HS-27A (cell line): ENCODE results near the gene RPL29.

Source experiments
- DNase-seq: peaks from one replicate; pipeline ENCODE4 v3.0.0-alpha.2; 2012; ENCODE audit warnings: low read depth, missing footprints

Gene RPL29

DNA sequence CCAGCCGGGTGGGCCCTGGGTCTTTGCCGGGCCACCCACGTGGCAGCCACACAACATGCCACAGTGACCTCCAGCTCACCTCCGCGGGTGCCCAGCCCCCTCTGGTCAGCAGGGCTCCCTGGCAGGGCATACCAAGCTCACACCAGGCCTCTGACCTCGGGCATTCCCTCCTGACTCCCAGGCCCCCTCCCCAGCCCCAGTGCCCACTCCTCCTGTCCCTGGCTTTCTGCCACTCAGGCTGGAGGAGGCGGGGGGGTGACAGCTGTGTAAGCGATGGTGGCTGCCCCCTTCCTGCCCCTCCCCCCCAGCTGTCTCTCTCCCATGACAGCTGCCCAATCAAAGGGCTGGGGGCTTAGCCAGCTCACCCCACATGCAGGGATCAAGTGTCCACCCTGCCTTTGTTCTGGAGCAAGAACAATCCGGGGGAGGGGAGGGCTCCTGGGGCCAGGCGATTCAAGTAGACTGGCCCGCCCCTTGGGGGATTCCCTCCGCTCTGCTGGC is 31.7 kb downstream of the RPL29 start:
- DNase-seq, result no peak

DNA sequence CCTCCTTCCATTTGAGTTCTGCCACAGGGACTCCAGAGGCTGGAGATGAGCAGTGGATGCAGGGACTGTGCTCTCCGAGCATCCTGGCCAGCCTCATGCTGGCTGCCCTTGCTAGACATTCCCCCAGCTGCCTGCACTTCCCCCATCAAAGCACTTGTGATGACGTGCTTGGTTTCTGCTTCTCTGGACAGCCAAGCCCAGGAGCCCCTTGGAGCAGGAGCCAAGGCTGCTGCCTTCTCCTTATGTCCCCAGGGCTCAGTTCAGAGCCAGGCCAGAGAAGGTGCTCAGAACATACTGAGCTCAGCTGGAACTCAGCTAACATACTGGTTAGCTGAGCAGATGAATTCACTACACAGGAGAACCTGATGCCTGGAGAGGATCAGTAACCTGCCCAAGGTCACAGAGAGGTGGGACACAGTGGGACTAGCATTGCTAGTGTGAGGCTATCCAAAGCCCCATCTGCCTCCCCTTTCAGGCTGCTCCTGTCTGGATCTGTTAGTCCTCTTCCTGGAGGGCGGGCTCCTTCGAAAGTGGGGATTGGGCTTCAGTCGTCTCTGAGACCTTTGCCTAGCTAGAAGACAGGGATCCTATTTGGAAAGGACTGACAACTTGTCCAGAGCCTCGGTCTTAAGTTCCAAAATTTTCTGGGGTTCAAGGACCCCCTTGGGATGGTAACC is 32.7 kb downstream of the RPL29 start:
- DNase-seq, result no peak

DNA sequence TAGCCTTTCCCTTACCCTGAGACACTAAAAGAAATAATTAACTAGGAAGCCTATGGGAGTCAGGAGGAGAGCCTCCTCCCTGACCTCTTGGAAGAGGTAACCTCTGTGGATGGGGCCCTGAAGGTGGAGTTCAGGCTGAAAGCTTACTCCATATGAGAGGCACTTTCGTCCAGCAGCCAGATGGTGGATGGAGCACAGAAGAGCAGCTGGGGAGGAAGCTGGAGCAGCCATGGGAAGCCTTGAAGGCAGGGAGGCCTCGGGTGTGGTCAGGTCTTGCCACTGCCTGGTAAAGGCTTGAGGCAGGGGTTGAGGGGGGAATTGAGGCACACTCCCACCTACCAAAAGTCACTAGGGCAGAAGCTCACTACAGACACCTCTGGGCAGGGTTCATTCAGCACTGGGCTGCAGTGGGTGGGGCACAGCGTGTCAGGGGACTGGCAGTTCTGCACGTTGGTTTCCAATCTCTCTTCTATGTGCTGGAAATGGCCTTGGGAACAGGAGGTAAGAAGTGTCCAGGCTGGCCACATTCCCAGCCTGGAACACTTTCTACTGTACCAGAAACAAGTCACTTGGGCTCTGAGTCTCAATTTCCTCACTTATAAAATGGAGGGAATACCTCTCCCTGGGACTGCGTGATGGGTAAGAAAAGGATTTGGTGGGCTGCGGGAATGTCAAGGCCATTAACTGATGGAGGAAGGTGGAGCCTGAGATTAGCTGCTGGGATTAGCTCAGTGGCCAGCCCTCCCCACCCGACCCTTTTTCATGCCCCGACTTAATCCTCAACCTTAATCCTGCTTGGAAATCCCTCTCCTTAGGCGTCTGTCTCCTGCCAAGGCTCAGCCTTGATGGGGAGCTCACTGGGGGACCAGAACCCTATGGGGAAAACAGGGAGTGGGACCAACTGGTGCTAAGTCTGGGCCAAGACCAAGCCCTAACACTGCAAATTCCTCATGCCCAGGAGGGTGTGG is 33.8 kb downstream of the RPL29 start:
- no peak for DNase-seq

DNA sequence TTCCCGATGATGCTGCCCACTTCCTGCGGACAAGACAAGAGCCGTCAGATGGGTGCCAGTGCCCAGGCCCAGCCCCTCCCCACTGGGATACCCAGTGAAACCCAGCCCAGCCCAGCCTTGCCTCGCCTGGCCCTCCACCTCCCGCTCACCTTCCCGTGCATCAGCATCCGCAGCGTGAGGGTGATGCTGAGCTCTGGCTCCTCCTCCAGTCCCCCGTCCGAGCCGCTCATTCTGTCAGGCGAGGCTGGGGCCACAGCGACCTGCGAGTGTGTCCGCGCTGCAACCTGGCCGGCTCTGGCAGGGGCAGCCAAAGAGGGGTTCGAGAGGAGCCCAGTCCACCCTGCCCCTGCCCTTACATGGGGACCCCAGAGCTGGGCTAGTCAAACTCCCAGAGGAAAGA is 34.7 kb downstream of the RPL29 start:
- DNase-seq, result no peak

DNA sequence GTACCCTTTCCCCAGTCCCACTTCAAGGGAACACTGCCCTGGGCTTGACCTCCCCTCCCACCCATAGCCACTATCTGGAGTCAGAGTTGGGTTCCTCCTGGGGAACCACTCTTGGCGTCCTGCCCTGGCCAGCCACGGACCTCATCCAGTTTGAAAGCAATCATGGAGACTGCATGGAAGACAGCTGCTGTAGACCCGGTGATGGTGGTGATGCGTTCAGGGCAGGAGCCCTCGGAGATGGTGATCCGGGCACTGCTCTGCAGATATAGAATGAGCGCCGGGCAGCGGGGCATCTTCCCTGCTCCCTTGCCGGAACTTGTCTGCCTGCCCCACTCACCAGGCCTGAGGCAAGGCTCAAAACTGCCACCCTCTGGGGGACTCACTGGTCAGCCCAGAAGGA is 35.3 kb downstream of the RPL29 start:
- DNase-seq, result no peak

DNA sequence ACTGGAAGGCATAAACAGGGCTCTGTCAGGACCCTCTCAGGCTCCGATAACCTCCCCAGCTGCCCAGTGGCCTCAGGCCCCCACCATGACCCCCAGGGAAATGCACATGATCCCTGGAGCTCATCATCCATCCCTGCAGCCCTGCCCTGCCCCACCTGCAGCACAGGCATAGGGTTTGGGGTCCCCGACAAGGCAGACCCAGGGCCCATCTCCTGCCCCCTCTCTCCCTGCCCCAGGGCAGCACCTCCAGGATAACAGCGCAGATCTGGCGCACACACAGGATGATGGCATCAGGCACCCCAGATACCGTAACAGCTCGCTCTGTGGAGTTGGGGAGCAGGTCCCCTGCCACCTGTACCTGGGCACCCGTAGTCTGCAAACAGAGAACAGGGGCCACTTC is 36.0 kb downstream of the RPL29 start:
- DNase-seq, result no peak

DNA sequence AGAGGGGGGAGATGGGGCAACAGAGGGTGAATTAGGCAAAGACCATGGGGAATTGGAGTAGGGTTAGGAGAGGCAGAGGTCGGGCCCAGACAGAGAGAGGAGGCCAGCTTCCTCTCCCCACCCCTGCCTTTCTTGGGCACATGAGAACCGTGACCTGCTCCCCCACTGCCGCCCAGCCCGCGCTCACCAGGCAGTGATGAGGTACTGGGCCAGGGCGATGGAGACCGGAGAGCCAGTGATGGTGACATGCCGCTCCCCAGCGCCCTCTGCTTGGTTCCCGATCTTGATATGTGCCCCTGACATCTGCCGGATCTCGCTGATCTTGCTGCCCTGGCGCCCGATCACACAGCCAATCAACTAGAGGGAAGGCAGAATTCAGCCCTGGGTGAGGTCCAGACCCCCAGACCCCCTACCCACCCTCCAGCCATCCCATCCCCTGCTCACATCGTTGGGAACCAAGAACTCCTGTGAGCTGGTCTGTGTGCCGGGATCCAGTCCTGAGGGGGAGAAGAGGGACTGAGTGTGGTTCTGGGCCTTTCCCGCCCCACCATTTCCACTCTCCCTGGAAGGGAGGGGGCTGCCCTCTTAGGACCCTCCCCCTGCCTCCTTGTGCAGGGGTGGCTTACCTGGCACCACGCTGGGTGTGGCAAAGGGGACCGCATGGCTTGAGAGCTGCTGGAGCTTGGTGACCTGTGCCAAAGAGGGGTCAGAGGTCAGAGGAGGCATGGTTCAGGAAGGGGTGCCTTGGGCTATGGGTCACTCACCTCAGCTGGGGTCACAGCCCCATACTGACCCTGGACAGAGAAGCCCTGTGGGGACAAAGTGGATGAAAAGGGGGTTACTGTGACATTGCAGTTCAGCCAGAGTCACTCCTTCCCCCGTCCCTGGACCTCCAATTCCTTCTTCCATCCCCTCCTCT is 36.8 kb downstream of the RPL29 start:
- DNase-seq, result no peak

DNA sequence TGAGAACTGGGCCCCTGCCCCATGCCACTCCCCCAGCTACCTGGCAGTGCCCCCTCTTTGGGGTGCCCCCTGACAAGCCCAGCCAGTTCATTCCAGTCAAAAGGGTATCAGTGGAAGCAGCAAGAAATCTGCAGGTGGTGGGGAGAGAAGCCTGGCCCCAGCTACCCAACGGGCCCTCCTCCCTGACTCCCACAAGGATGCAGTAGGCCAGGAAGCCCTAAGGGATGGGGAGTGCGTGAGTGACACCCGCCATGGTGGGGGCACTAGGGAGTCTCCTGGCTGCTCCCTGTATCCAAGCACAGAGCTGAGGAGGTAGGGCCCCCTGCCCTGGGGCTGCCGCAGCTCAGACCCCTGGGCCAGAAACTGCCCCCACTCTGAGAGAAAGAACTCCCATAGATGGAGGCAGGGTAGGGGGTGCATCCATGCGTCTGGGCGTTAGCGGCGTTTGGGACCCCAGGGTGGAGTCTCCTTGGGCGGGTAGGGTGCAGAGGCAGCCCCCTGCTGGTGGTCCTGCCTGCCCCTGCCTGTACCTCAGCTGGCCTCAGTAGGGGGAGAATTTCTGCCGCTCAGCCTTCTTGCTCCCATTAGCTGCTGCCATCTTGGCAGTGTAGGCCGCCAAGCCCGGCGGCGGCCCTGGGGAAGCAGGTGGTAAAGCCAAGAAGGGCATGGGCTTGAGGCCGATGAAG is 38.0 kb downstream of the RPL29 start:
- DNase-seq, result no peak

DNA sequence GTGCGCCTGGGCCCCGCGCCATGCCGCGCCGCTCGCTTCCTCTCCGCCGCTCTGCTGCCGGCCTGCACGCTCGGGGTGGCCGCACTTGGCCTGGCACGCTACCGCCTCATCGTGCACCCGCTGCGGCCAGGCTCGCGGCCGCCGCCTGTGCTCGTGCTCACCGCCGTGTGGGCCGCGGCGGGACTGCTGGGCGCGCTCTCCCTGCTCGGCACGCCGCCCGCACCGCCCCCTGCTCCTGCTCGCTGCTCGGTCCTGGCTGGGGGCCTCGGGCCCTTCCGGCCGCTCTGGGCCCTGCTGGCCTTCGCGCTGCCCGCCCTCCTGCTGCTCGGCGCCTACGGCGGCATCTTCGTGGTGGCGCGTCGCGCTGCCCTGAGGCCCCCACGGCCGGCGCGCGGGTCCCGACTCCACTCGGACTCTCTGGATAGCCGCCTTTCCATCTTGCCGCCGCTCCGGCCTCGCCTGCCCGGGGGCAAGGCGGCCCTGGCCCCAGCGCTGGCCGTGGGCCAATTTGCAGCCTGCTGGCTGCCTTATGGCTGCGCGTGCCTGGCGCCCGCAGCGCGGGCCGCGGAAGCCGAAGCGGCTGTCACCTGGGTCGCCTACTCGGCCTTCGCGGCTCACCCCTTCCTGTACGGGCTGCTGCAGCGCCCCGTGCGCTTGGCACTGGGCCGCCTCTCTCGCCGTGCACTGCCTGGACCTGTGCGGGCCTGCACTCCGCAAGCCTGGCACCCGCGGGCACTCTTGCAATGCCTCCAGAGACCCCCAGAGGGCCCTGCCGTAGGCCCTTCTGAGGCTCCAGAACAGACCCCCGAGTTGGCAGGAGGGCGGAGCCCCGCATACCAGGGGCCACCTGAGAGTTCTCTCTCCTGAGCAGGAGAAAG is 39.6 kb downstream of the RPL29 start:
- no peak for DNase-seq

DNA sequence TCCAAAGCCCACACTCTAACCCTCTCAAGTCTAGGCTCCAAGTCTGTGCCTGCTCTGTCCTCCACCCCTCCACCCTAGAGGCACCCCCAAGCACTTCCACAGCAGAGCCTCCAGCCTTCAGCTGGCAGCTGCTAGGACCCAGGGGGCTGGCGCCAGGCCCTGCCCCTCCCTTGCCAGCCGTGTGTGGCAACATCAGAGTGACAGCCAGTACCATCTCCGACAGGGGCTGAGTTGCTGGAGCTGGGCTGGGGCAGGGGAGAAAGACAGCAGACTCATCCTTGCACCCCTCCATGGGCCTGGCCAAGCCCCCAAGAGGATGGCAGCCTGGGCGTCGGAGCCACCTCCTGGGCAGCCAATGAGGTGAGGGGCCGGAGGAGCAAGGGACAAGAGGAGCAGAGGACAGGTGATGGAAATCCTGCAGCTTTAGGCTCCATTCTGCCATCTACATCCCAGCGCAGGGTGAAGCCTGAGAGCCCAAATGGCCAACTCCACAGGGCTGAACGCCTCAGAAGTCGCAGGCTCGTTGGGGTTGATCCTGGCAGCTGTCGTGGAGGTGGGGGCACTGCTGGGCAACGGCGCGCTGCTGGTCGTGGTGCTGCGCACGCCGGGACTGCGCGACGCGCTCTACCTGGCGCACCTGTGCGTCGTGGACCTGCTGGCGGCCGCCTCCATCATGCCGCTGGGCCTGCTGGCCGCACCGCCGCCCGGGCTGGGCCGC is 40.4 kb downstream of the RPL29 start, which contains the start of gene GPR62:
GPR62 (plus strand) TSS at position 207 of the 718 bp plus-strand sequence; CDS start at position 479, 272 bp downstream.
- no peak for DNase-seq

DNA sequence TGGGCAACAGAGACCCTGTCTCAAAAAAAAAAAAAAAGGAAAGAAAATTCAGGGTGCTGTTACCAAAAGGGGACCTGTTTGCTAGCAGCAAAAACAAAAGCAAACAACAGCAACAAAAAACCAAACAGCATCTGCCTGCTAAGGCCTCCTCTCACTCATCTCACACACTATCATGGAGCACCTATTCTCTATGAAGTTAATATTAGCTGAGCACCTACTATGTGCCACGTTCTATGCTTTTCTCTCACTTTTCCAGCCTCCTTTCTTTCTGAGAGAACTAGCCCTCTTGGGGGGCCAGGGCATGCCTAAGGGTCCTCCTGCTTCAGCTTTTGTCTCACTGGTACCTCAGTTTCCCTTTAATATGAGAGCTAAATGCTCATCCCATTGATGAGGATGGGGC is 41.0 kb downstream of the RPL29 start:
- no peak for DNase-seq

DNA sequence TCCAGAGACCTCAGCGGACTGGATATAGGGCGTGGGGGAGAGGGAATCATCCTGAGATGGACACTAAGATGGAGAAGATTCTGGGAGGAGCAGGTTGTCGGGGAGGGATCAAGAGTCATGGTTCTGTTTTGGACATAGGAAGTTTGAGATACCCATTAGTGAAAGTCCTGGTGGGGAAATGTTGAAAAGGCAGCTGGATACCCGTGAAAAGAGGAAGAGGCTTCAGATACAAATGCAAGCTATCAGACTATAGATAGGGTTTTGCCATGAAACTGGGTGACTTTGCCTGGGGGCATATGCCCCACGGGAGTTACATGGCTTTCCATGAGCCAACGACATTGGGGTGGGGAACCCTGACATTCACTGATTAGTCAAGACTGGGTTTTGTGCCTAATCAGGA is 41.6 kb downstream of the RPL29 start:
- no peak for DNase-seq

DNA sequence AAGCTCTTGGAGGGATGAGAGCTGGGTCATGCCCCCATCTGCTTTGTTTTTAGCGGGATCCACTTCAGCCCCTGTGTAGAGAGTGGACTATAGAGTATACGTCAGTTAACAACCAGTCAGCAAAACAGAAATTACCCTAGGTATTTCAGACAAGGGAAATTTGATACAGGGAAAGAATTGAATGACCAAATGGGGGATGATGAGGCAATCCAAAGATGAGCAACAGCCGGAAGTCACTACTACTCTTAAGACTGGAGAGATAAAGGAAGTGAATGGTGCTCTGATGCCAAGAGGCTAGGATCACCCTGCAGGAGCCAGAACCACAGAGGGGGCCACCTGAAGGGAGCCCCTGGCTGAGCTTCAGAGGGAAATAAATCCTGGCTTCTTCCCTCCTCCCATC is 42.2 kb downstream of the RPL29 start:
- no peak for DNase-seq

DNA sequence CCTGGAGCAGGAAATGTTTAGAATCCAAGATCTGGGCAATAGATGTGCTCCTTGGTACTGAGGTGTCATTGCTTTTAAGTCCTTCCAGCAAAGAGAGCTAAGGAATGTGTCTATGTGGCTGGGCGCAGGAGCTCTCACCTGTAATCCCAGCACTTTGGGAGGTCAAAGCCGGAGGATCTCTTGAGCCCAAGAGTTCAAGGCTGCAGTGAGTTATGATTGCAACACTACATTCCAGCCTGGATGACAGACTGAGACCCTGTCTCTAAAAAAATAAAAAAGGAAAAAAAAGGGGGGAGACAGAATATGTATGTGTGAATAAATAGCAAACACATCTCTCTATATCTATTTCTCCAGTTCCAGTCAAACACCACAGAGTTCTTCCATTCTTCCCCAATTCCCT is 44.8 kb downstream of the RPL29 start:
- no peak for DNase-seq

DNA sequence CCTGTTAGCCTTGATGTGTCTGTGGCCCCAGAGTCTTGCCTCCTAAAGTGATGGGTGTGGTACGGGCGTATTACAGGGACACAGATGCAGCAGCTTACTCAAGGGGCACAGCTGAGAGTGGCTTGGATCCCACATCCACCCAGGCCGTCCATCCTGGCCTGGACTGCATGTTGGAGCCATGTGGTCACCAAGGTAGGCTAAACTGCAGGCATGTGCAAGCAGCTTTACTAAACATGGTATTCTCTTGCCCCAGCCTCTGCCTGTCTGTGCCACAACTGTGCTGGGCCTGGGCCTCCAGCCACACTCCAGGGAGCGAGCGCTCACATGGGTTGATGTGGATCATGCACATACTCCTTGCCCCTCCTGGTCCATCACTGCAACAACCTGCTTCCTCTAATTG is 46.6 kb downstream of the RPL29 start:
- DNase-seq, result no peak

DNA sequence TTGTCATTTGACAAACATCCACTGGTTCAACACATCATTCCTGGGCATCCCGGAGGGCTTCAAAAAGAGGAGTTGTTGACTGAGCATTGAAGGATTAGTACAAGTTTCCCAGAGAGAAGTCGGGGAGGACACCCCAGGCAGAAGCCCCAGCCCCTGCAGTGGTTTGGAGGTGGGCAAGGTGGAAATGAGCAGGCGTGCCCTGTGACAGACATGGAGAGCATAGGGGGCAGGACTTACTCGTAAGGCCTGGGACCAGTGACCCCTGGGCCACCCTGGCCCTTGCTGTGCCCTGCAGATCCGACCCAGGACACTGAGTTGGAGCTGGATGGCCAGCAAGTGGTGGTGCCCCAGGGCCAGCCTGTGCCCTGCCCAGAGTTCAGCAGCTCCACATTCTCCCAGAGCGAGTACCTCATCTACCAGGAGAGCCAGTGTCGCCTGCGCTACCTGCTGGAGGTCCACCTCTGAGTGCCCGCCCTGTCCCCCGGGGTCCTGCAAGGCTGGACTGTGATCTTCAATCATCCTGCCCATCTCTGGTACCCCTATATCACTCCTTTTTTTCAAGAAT is 47.6 kb downstream of the RPL29 start:
- DNase-seq, result no peak

DNA sequence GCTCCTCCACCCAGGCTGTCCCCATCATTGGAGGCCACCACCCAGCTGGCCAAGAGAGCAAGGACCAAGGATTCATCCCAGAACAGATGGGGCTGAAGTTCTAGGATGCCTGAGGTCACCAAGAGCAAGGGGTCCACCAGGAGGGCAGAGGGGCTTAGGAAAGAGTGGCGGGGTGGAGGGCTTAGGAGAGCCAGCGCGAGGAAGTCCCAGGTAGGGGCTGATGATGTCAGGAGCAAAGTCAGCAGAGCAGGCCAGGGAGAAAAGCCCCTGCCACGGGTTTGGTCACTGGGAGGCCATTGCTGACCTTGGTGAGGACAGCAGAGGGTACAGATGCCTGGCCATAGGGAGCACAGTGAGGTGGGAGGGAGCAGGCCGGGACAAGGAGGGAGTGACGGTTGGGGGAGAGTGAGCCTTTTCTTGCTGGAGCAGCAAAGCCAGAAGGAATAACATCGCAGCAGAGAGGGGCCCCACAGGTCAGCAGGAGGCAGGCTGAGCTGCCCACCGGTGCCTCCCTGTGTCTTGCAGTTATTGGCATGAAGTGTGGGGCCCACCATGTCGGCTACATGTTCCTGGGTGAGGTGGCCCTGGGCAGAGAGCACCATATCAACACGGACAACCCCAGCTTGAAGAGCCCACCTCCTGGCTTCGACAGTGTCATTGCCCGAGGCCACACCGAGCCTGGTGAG is 48.3 kb downstream of the RPL29 start:
- no peak for DNase-seq

DNA sequence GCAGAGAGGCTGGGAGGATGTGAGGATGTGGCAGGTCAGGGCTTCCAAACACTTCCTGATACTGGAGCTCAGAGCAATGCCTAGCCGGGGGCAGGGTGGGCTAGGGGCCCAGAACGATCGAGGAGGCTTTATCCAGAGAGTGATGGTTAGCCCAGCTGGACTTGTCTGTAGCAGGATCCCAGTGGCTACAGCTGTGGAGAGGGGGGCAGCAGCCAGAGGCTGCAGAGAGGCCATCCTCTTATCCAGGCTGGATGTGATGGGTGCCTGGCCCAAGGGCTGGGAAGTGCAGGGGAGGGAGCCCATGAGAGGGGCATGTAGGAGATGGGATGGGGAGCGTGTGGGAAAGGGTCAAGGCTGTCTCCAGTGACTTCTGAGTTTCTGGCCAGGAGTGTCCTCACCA is 48.9 kb downstream of the RPL29 start:
- no peak for DNase-seq
